Activated CD4-positive, alpha-beta T cell treated with anti-CD3 and anti-CD28 coated beads, Interleukin-10, Interleukin-2, amounts not matched to agents 100 ng/mL and 50 ng/mL, durations not matched to agents 16 hours and 8 hours (primary cell): ENCODE measurements around the gene STX1B.
"Not testable (repeated sequence)": the region's sequence is repeated elsewhere in the genome, so short reads cannot be mapped to it uniquely, and the experiment has no call there.

Experiments
- DNase-seq: peaks from one replicate; pipeline ENCODE4 v3.0.0-alpha.2; 2020

Gene STX1B

GRCh38 chr16:30948667-30949649, 61.5 kb downstream of the STX1B start, which contains the start of gene ORAI3:
Gene ORAI3 (plus strand): TSS chr16:30949068. CDS start chr16:30949290, 222 bp downstream.
- DNase-seq, result peak; percentile 57

GRCh38 chr16:30947859-30948666, 62.4 kb downstream of the STX1B start:
- no peak for DNase-seq

GRCh38 chr16:30947541-30947858, 62.9 kb downstream of the STX1B start:
- no peak for DNase-seq

GRCh38 chr16:30946671-30947540, 63.5 kb downstream of the STX1B start:
- DNase-seq, result no peak

- no peak for DNase-seq
These were observed 66.1 kb downstream of the STX1B start for GRCh38 chr16:30944352-30944751.

- no peak for DNase-seq
These were observed 68.0 kb downstream of the STX1B start for GRCh38 chr16:30942426-30942806.

- DNase-seq, result peak; percentile 82
These were observed 68.6 kb downstream of the STX1B start for GRCh38 chr16:30941600-30942425.

- not testable (repeated sequence) for DNase-seq
These were observed 70.9 kb downstream of the STX1B start for GRCh38 chr16:30939571-30939970.
